Right lobe of liver (tissue), 6 donors: Measurements from ENCODE around the gene VDR. TPM values are rescaled to one million over a fixed set of nuclear protein-coding genes. Genes with fewer than 3 reads are reported as not detected.
A peak's percentile ranks its signal among the peaks of the same experiment; 100 is the strongest.

Experiments
- ATAC-seq, 4 donors: fragments of 200-7000 bp; cut with Tn5 transposase; one replicate each; pipeline ENCODE4 v1.9.1; 2020; ENCODE audit warnings: mild to moderate bottlenecking in 4 of 4, moderate library complexity in 4 of 4
- DNase-seq, 3 donors: peaks; one replicate each; pipeline ENCODE4 v3.0.0-alpha.2; 2020
- H3K27ac ChIP-seq, 3 donors: fragments of 200-600 bp; one replicate each; pipeline ENCODE4 v1.8.0; 2022
- H3K27me3 ChIP-seq, 2 donors: fragments of 200-600 bp; one replicate each; pipeline ENCODE4 v1.8.0; 2022
- H3K36me3 ChIP-seq, 4 donors: fragments of 200-600 bp; sonication (generic) in 1 of 4; one replicate each; pipeline versions ENCODE4 v1.5.1 to v1.8.0; 2017 to 2022; ENCODE audit warnings: control low read depth in 1 of 4
- H3K4me1 ChIP-seq, 4 donors: fragments of 200-600 bp; sonication (generic) in 1 of 4; one replicate each; pipeline versions ENCODE4 v1.5.1 to v1.8.0; 2017 to 2022; ENCODE audit warnings: control low read depth in 1 of 4
- H3K4me3 ChIP-seq, 3 donors: fragments of 200-600 bp; one replicate each; pipeline ENCODE4 v1.8.0; 2022
- H3K9me3 ChIP-seq, 4 donors: fragments of 200-600 bp; sonication (generic) in 1 of 4; one replicate each; pipeline versions ENCODE4 v1.5.1 to v1.8.0; 2017 to 2022; ENCODE audit warnings: control low read depth in 1 of 4
- POLR2A ChIP-seq: fragments of 450-650 bp; IDR thresholded peaks from one replicate; pipeline ENCODE4 v1.6.1; 2017; ENCODE audit warnings: antibody characterized with exemption, mild to moderate bottlenecking
- WGBS: methylation state at CpG from one replicate; pipeline ENCODE4 v1.1.6; 2018; ENCODE audit warnings: low coverage, low lambda C conversion rate; ENCODE audit not compliant: insufficient coverage; ENCODE audit errors: missing lambda C conversion rate; 5-methylcytosine and 5-hydroxymethylcytosine counted together
- intact Hi-C, 2 donors: fragments of 100-400 bp; cut with DNase I; formaldehyde crosslinking; loops; one replicate each; pipeline versions ENCODE4 v1.11.2 to v1.14.1; 2022
- total RNA-seq, 6 experiments: library from RNA; depleted of rRNA in 2 of 6; stranded (reverse); fragments of >200 nt in 2 of 6; fragmentation: NEBNext Ultra II Directional in 3 of 6; extraction: Animal tissue kit (Norgen Biotek cat#: 25700) in 3 of 6; gene quantifications; one replicate each; pipeline versions ENCODE4 v1.1.0 to v1.2.4, GENCODE V29; 2016 to 2023
- TF ChIP-seq, protein P1 (sequence below), 4 donors: fragments of 200-600 bp in 3 of 4; fragments of 450-650 bp in 1 of 4; IDR thresholded peaks; one replicate each; pipeline versions ENCODE4 v1.5.1 to v1.8.0; 2016 to 2022; ENCODE audit warnings: antibody characterized with exemption in 4 of 4, mild to moderate bottlenecking in 2 of 4
- donor health status: DM: no; HTN: yes; CAD: no.
- donor health status: DM: no; HTN: no; CAD: no.
- donor health status: DM: no; HTN: no; CAD: no.
- donor health status: DM: no; HTN: yes; CAD: no.
- donor health status: DM: no; HTN: yes; CAD: no.

The VDR gene
- total RNA-seq, 6 experiments from 2014 or later, result 0.18 to 1.2 (median 0.39) TPM

DNA sequence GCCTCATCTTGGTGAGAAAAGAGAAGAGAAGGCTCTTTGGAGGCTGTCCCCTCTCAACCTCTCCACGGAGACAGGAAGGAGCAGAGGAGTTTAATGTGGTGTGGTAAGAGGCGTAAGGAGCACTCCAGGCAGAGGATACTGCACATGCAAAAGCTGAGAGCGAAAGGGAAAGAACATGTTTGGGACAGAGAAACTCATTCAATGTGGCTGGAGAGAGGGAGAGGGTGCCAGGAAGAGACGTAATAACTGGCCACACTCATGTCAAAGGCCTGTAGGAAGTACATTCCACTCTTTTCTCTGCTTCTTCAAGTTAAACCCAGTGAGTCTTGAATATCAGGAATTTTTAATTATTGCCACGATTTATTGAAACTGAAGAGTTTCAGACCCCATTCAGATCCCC, 12.0 kb downstream of the VDR start:
- Histone ChIP-seq H3K4me1 (peaks cover 0 to 3% (median under 1%) of the 10 kb centered on the region in 4 donors), H3K9me3 (no peaks in the 10 kb centered on the region), H3K36me3 (no peaks in the 10 kb centered on the region), H3K27ac (no peak overlapping the region), H3K4me3 (no peak overlapping the region), H3K27me3 (no peaks in the 10 kb centered on the region)
- 62% methylated on average over 5 of the region's 5 CpGs for WGBS
- intact Hi-C loops, result no loop called here
- no peak for DNase-seq
- ATAC-seq, result peak in 1 of 4 donors; percentile 25
- TF ChIP-seq, protein P1, sequence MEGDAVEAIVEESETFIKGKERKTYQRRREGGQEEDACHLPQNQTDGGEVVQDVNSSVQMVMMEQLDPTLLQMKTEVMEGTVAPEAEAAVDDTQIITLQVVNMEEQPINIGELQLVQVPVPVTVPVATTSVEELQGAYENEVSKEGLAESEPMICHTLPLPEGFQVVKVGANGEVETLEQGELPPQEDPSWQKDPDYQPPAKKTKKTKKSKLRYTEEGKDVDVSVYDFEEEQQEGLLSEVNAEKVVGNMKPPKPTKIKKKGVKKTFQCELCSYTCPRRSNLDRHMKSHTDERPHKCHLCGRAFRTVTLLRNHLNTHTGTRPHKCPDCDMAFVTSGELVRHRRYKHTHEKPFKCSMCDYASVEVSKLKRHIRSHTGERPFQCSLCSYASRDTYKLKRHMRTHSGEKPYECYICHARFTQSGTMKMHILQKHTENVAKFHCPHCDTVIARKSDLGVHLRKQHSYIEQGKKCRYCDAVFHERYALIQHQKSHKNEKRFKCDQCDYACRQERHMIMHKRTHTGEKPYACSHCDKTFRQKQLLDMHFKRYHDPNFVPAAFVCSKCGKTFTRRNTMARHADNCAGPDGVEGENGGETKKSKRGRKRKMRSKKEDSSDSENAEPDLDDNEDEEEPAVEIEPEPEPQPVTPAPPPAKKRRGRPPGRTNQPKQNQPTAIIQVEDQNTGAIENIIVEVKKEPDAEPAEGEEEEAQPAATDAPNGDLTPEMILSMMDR (IDR thresholded peaks at IDR 0.05), result no peak
- TF ChIP-seq POLR2A, result no peak

DNA sequence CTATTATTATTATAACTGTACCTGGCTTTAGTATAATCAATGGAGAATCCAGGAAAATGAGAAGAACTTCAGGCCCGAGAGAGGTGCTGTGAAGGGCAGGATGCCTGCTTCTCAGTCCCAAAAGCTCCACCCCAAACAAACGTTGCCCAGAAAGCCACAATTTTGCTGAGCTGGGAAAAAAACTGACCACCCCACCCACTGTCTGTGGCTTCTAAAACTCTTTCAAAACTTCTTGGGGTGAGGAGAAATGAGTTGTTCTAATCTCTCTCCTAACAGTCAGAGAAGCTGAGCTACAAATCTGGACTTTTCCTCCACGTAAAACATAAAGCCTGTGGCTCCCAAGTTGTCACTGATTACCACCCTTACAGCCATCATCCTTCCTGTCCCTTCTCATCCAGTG, 13.4 kb downstream of the VDR start:
- peak in 3 of 4 donors; percentile 27 to 46 (median 30) for ATAC-seq
- no peaks in the 10 kb centered on the region for H3K27me3 ChIP-seq
- DNase-seq, result no peak
- H3K4me1 ChIP-seq, result peaks cover 0 to 2% (median 0%) of the 10 kb centered on the region in 4 donors
- no peaks in the 10 kb centered on the region for H3K36me3 ChIP-seq
- WGBS, result 36% methylated on average over 3 of the region's 3 CpGs
- intact Hi-C loops, result no loop called here
- H3K27ac ChIP-seq, result no peak overlapping the region
- no peak for TF ChIP-seq POLR2A
- TF ChIP-seq, protein P1 (IDR thresholded peaks at IDR 0.05), result no peak
- H3K9me3 ChIP-seq, result no peaks in the 10 kb centered on the region
- no peak overlapping the region for H3K4me3 ChIP-seq

DNA sequence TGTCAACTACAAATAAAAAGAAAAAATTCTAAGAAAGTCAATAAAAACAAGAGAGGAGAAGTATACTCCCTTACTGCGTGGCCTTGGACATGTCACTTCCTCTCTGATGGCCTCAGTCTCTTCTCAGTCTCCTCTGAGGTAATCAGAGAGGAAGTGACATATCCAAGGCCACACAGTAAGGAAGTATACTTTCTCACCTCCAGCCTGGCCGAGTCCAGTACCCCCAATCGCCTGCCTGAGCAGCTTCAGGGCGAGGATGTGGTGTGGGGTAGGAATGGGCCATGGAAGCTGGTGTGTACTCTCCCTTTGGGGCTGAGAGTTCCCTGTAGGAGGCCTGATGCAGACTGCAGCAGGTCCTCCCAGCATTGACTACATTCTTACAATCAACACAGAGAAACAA, 15.8 kb downstream of the VDR start:
- DNase-seq, result no peak
- Histone ChIP-seq H3K27ac (no peak overlapping the region), H3K4me1 (peaks cover 0 to 2% (median 0%) of the 10 kb centered on the region in 4 donors), H3K36me3 (no peaks in the 10 kb centered on the region), H3K4me3 (no peak overlapping the region), H3K27me3 (no peaks in the 10 kb centered on the region), H3K9me3 (no peaks in the 10 kb centered on the region)
- TF ChIP-seq, protein P1 (IDR thresholded peaks at IDR 0.05), result no peak
- TF ChIP-seq POLR2A, result no peak
- 59% methylated on average over 4 of the region's 4 CpGs for WGBS
- ATAC-seq, result peak; percentile 63 to 78 (median 69)
- intact Hi-C loops, result no loop called here

DNA sequence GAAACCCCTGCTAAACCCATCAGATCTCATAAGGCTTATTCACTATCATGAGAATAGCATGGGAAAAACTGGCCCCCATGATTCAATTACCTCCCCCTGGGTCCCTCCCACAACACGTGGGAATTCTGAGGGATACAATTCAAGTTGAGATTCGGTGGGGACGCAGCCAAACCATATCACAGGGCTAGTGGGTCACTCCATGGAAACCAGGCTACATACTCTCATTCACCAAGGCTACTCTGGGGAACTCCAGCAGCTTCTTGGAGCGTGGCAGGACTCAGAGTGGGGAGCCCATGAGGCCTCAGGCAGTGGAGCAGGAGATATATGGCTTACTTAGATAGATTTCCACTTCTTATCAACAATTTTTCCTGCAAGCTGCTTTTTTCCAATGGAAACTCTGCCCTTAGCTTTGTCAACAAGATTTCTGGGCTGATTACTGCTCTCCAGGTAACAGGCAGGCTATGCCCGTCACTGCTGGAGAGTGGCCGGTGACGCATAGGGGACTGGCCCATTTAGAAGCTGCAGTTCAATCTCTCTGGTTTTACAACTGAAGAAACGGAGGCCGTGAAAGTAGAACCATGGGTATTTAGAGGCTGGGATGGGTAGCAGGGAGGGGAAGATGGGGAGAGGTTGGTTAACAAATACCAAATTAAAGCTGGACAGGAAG, 16.5 kb downstream of the VDR start:
- no peak overlapping the region for H3K4me3 ChIP-seq
- TF ChIP-seq, protein P1 (IDR thresholded peaks at IDR 0.05), result no peak
- no peak for TF ChIP-seq POLR2A
- no peak overlapping the region for H3K27ac ChIP-seq
- no peak for DNase-seq
- H3K4me1 ChIP-seq, result peaks cover 0 to 2% (median 0%) of the 10 kb centered on the region in 4 donors
- intact Hi-C loops, result no loop called here
- ATAC-seq, result no peak
- 81% methylated on average over 5 of the region's 9 CpGs for WGBS
- no peaks in the 10 kb centered on the region for H3K27me3 ChIP-seq
- H3K9me3 ChIP-seq, result no peaks in the 10 kb centered on the region
- no peaks in the 10 kb centered on the region for H3K36me3 ChIP-seq
